Gastrocnemius medialis (tissue), 4 donors: ENCODE results near the gene ATP2A2. TPM values are rescaled to one million over a fixed set of nuclear protein-coding genes. Genes with fewer than 3 reads are reported as not detected.

ENCODE experiments used
- ATAC-seq, 2 donors: fragments of 150-250 bp; one replicate each; pipeline ENCODE4 v1.9.1; 2016
- DNase-seq, 2 donors: peaks; one replicate each; pipeline ENCODE4 v3.0.0-alpha.2; 2019
- H3K27ac ChIP-seq, 4 donors: fragments of 200-600 bp; sonication (generic); 1 replicate in 1 of 4; 2 replicates in 3 of 4; pipeline ENCODE4 v1.5.1; 2016 to 2018; ENCODE audit warnings: mild to moderate bottlenecking in 2 of 4, moderate library complexity in 1 of 4
- H3K27me3 ChIP-seq, 3 donors: fragments of 200-600 bp; sonication (generic) in 2 of 3; 1 replicate in 1 of 3; 2 replicates in 2 of 3; pipeline versions ENCODE4 v1.5.1 to v1.6.0; 2016 to 2019; ENCODE audit warnings: mild to moderate bottlenecking in 1 of 3, moderate library complexity in 1 of 3
- H3K36me3 ChIP-seq, 2 donors: fragments of 200-600 bp; sonication (generic) in 1 of 2; one replicate each; pipeline ENCODE4 v1.5.1; 2017 to 2018
- H3K4me1 ChIP-seq, 2 donors: fragments of 200-600 bp; sonication (generic) in 1 of 2; one replicate each; pipeline ENCODE4 v1.5.1; 2016 to 2017; ENCODE audit warnings: mild to moderate bottlenecking in 2 of 2
- H3K4me3 ChIP-seq, 4 donors: fragments of 200-600 bp; sonication (generic) in 3 of 4; 1 replicate in 1 of 4; 2 replicates in 3 of 4; pipeline ENCODE4 v1.5.1; 2016 to 2019; ENCODE audit warnings: mild to moderate bottlenecking in 2 of 4
- H3K9me3 ChIP-seq, 3 donors: fragments of 200-600 bp; sonication (generic) in 2 of 3; 1 replicate in 1 of 3; 2 replicates in 2 of 3; pipeline ENCODE4 v1.5.1; 2016 to 2019
- CTCF ChIP-seq, 5 experiments: fragments of 450-650 bp in 3 of 5; fragments of 200-600 bp in 2 of 5; sonication (generic) in 2 of 5; IDR thresholded peaks in 4 of 5; conservative IDR thresholded peaks in 1 of 5; 1 replicate in 4 of 5; 2 replicates in 1 of 5; pipeline ENCODE4 v1.5.1; 2016 to 2019; ENCODE audit warnings: antibody characterized with exemption in 5 of 5, mild to moderate bottlenecking in 3 of 5, moderate library complexity in 3 of 5
- POLR2A ChIP-seq, 2 donors: fragments of 450-650 bp; IDR thresholded peaks; one replicate each; pipeline ENCODE4 v1.6.1; 2017; ENCODE audit warnings: antibody characterized with exemption in 2 of 2, mild to moderate bottlenecking in 2 of 2, moderate library complexity in 2 of 2
- in situ Hi-C, 4 donors: fragments of 200-750 bp; cut with MboI; loops; one replicate each; pipeline versions ENCODE4 v1.15.0 to v1.8.0; 2017; ENCODE audit warnings: low sequenced_read_pairs in 4 of 4
- intact Hi-C: fragments of 100-400 bp; cut with DNase I; formaldehyde crosslinking; loops from one replicate; pipeline ENCODE4 v1.15.1; 2023; ENCODE audit warnings: low total_unique reads
- total RNA-seq, 4 donors: library from RNA; depleted of rRNA; stranded (reverse); fragments of >200 nt; gene quantifications; one replicate each; pipeline versions ENCODE4 v1.1.0 to v1.2.3, GENCODE V29; 2016

Gene ATP2A2
- total RNA-seq, 4 donors from 2014 or later: 788 to 1,983 (median 1,302) TPM

GRCh38 chr12:110382683-110383082 lies 101.6 kb downstream of the ATP2A2 start:
- in situ Hi-C loops (no loop called here), intact Hi-C loops (no loop called here)
- no peaks in the 10 kb centered on the region for H3K27me3 ChIP-seq
- H3K9me3 ChIP-seq: no peaks in the 10 kb centered on the region
- H3K36me3 ChIP-seq: peaks cover 2 to 75% of the 10 kb centered on the region in 2 donors
- H3K4me3 ChIP-seq: no peak overlapping the region
- no peak for DNase-seq
- no peak overlapping the region for H3K27ac ChIP-seq
- no peak for ATAC-seq
- no peak for TF ChIP-seq POLR2A (IDR thresholded peaks at IDR 0.05)
- TF ChIP-seq CTCF (IDR thresholded peaks at IDR 0.05 in 4 of 5, conservative IDR thresholded peaks at IDR 0.05 in 1 of 5): no peak
- H3K4me1 ChIP-seq: peaks cover 15 to 21% of the 10 kb centered on the region in 2 donors

Other genes starting within 250 kb of the ATP2A2 start
- gene C12orf76, start 232.7 kb upstream of the ATP2A2 start, total RNA-seq: 10 to 100 TPM in 1 of 4 donors, 1 to 10 TPM in 3; 3.0 to 22.8 (median 8.0) TPM
- gene IFT81, start 156.9 kb upstream of the ATP2A2 start, total RNA-seq: 1 to 10 TPM; 3.3 to 4.5 (median 3.7) TPM
- gene ANAPC7, start 122.5 kb downstream of the ATP2A2 start, total RNA-seq: 10 to 100 TPM; 27.5 to 57.1 (median 38.2) TPM
- 100 to 1,000 TPM; 170 to 327 (median 213) TPM for gene ARPC3, start 169.1 kb downstream of the ATP2A2 start, total RNA-seq
- gene GPN3, start 187.0 kb downstream of the ATP2A2 start, total RNA-seq: 10 to 100 TPM; 18.4 to 26.8 (median 24.6) TPM
- gene FAM216A, start 187.6 kb downstream of the ATP2A2 start, total RNA-seq: 1 to 10 TPM in 3 of 4 donors, under 1 TPM in 1; 0.82 to 3.5 (median 2.2) TPM
- gene VPS29, start 220.9 kb downstream of the ATP2A2 start, total RNA-seq: 100 to 1,000 TPM in 2 of 4 donors, 10 to 100 TPM in 2; 76.4 to 145 (median 92.9) TPM
- 1 to 10 TPM in 1 of 4 donors, under 1 TPM in 3; 0.12 to 2.0 (median 0.62) TPM for gene RAD9B, start 221.1 kb downstream of the ATP2A2 start, total RNA-seq